ENCODE results near the gene YES1.

GRCh38 chr18:770583-770961 is 41.5 kb downstream of the YES1 start:
- TF ChIP-seq CTCF (IDR thresholded peaks at IDR 0.05) (no peak), POLR2AphosphoS5 (IDR thresholded peaks at IDR 0.05) (no peak), EP300 (IDR thresholded peaks at IDR 0.05; ENCODE audit: low read depth) (no peak), POLR2A (IDR thresholded peaks at IDR 0.05) (no peak)

All from transverse colon (tissue), 4 donors.